ENCODE results near the gene LYSET.

LYSET gene

GRCh38 chr14:93199031-93199430 lies 13.9 kb downstream of the LYSET start:
- ChIA-PET CTCF (no interaction called here), POLR2A (interaction anchor here (0.9 kb wide), 1 partner anchor 15 kb away, joined by 3 read pairs; the partner anchor contains the start of gene MOAP1)
- no peaks in the 10 kb centered on the region for H3K4me1 ChIP-seq (ENCODE audit: control insufficient read depth, insufficient read depth, low read length)
- peaks cover 0 to 3% of the 10 kb centered on the region in 2 experiments; a peak in 2 of 3 replicates for H3K36me3 ChIP-seq (ENCODE audit: control insufficient read depth in 2 of 2, insufficient read depth in 1 of 2, low read length in 2 of 2)
- H3K9me3 ChIP-seq (ENCODE audit: control insufficient read depth, insufficient read depth, low read depth, low read length) = no peaks in the 10 kb centered on the region
- TF ChIP-seq PATZ1 (tag by site-specific recombination; IDR thresholded peaks at IDR 0.05) = no peak
- TF ChIP-seq ZSCAN4 (tag by site-specific recombination; IDR thresholded peaks at IDR 0.05) = no peak
- TF ChIP-seq SCRT2 (tag by site-specific recombination; IDR thresholded peaks at IDR 0.05) = no peak
- no peak overlapping the region for H3K4me3 ChIP-seq (ENCODE audit: low read depth, low read length)
- no peak overlapping the region for H3K27ac ChIP-seq (ENCODE audit: extremely low read depth, low read depth, low read length)

GRCh38 chr14:93200553-93200952 lies 15.4 kb downstream of the LYSET start:
- H3K4me1 ChIP-seq (ENCODE audit: control insufficient read depth, insufficient read depth, low read length) = no peaks in the 10 kb centered on the region
- H3K27ac ChIP-seq (ENCODE audit: extremely low read depth, low read depth, low read length) = no peak overlapping the region
- ChIA-PET POLR2A (no interaction called here), CTCF (no interaction called here)
- H3K4me3 ChIP-seq (ENCODE audit: low read depth, low read length) = no peak overlapping the region
- no peak for TF ChIP-seq ZNF518A (tag by site-specific recombination; conservative IDR thresholded peaks at IDR 0.05; ENCODE audit: low read depth)
- H3K36me3 ChIP-seq (ENCODE audit: control insufficient read depth in 2 of 2, insufficient read depth in 1 of 2, low read length in 2 of 2) = peaks cover 3% of the 10 kb centered on the region in 2 experiments
- H3K9me3 ChIP-seq (ENCODE audit: control insufficient read depth, insufficient read depth, low read depth, low read length) = no peaks in the 10 kb centered on the region

GRCh38 chr14:93201155-93201704 lies 16.1 kb downstream of the LYSET start:
- Histone ChIP-seq H3K4me1 (ENCODE audit: control insufficient read depth, insufficient read depth, low read length) (no peaks in the 10 kb centered on the region), H3K36me3 (ENCODE audit: control insufficient read depth in 2 of 2, insufficient read depth in 1 of 2, low read length in 2 of 2) (peaks cover 3% of the 10 kb centered on the region in 2 experiments), H3K9me3 (ENCODE audit: control insufficient read depth, insufficient read depth, low read depth, low read length) (no peaks in the 10 kb centered on the region), H3K27ac (ENCODE audit: extremely low read depth, low read depth, low read length) (no peak overlapping the region), H3K4me3 (ENCODE audit: low read depth, low read length) (no peak overlapping the region)
- CTCF ChIA-PET = no interaction called here
- TF ChIP-seq PRDM6 (tag by site-specific recombination; IDR thresholded peaks at IDR 0.05) (peak; percentile 78), ZNF449 (tag by site-specific recombination; IDR thresholded peaks at IDR 0.05) (peak; percentile 90), ZNF148 (tag by site-specific recombination; IDR thresholded peaks at IDR 0.05; ENCODE audit: borderline replicate concordance) (no peak), ZNF664 (tag by site-specific recombination; IDR thresholded peaks at IDR 0.05) (0 out of 2 replicates have a peak, but pooled peaks have one; percentile 9), ZBTB44 (tag by site-specific recombination; IDR thresholded peaks at IDR 0.05) (no peak)
- POLR2A ChIA-PET = no interaction called here
